GM10266 (cell line): Measurements from ENCODE around the gene SIK3.

Source experiments
- DNase-seq: peaks from one replicate; pipeline ENCODE4 v3.0.0; 2012; ENCODE audit errors: extremely low spot score
- CTCF ChIP-seq: IDR thresholded peaks from 2 replicates; pipeline ENCODE4 v1.5.1; 2012; ENCODE audit warnings: mild to moderate bottlenecking, low read depth; ENCODE audit not compliant: control insufficient read depth, insufficient read depth; ENCODE audit errors: missing control alignments

SIK3 gene

GRCh38 chr11:116862185-116862584 lies 236.0 kb downstream of the SIK3 start:
- DNase-seq: no peak
- TF ChIP-seq CTCF: no peak

GRCh38 chr11:116861539-116861938 lies 236.7 kb downstream of the SIK3 start:
- no peak for DNase-seq
- TF ChIP-seq CTCF: no peak

DNA sequence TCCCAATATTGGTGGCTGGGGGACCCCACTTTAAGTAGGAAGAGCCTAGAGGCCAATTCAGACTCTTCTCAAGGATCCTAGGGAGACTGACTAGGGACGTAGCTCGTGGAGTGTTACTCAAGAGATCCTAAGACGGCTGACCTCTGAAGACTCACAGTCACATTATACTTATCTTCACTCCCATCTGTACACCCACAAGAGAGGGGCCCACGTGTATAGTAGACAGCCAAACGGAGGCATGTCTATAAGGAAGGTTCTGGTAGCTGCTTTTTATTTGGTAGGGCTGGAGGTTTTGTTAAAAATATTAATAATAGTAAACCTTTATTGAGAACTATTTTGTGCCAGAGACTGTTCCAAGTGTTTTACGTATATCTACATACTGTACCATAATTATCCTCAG lies 237.9 kb downstream of the SIK3 start:
- DNase-seq: no peak
- no peak for TF ChIP-seq CTCF

DNA sequence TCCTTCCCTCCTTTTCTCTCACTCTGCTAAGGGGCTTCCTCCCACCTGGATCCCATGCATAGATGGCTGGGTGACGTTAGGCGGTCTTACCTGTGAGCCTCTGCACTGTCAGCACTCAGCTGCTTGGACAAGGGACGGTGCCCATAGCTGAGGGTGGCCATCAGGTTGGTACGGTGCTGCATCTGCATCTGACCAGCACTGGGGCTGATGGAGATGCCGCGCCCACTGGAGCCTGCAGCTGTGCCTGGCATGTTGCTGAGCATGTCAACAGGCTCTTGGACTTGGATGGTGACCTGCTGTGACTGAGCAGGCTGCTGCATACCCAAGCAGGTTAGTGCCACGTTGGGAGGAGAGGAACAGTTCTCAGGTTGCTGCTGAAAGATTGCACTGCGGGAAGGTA lies 239.1 kb downstream of the SIK3 start:
- TF ChIP-seq CTCF: no peak
- DNase-seq: no peak

- DNase-seq: no peak
- TF ChIP-seq CTCF: no peak
These were observed 240.3 kb downstream of the SIK3 start for GRCh38 chr11:116857936-116858335.

DNA sequence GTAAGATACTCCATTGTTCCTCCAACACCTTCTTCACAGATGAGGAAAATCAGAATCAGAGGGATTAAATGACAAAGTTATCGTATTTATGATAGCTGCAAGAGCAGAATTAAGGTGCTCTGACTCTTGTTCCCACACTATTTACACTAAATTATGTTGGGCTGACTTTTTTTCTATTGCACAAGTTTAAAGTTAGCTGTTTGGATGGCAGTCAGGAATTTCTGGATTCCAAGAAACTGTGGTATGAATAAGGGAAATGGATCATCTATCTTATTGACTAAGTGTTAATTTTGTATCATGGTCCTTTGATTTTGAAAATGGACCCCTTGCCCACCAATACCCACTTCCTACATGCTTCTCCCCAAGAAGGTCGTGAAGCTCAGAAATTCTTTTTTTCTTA lies 240.9 kb downstream of the SIK3 start:
- no peak for DNase-seq
- no peak for TF ChIP-seq CTCF

DNA sequence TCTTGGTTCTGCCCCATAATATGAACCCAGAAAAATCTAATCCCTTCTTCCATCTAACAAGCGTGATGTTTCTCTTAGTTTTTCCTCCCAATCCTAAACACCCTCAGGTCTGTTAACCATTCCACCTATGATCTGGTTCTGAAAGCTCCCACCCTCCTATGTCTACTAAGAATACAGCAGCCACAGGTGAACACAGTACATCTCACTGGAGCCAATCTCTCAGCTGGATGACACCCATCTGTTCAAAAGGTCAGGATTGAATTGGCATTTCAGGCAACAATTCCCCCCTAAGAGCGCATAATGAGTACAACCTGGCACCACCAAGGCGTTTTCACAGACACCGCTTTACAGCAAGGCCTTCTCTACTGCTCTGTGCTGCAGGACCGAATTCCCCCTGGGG lies 241.8 kb downstream of the SIK3 start:
- DNase-seq: no peak
- no peak for TF ChIP-seq CTCF
